Endothelial cell (in vitro differentiated cells): ENCODE data around the gene LRP1B. TPM values are rescaled to one million over a fixed set of nuclear protein-coding genes. Genes with fewer than 3 reads are reported as not detected.

ENCODE experiments used
- DNase-seq: peaks from one replicate; pipeline ENCODE4 v3.0.0; 2021; ENCODE audit warnings: low spot score
- H3K27ac Mint-ChIP-seq: one replicate; pipeline ENCODE4 v1.8.0; 2021; ENCODE audit warnings: mixed read lengths, inconsistent platforms; ENCODE audit not compliant: unreplicated experiment
- H3K27me3 Mint-ChIP-seq: one replicate; pipeline ENCODE4 v1.8.0; 2021; ENCODE audit warnings: mild to moderate bottlenecking, moderate library complexity, mixed read lengths, inconsistent platforms; ENCODE audit not compliant: unreplicated experiment
- H3K36me3 Mint-ChIP-seq: one replicate; pipeline ENCODE4 v1.8.0; 2021; ENCODE audit warnings: mild to moderate bottlenecking, low read depth, mixed read lengths, inconsistent platforms; ENCODE audit not compliant: unreplicated experiment
- H3K4me1 Mint-ChIP-seq: one replicate; pipeline ENCODE4 v1.8.0; 2021; ENCODE audit warnings: mild to moderate bottlenecking, mixed read lengths, inconsistent platforms; ENCODE audit not compliant: unreplicated experiment
- H3K4me3 Mint-ChIP-seq: one replicate; pipeline ENCODE4 v1.8.0; 2021; ENCODE audit warnings: mild to moderate bottlenecking, mixed read lengths, inconsistent platforms; ENCODE audit not compliant: unreplicated experiment
- H3K9me3 Mint-ChIP-seq: one replicate; pipeline ENCODE4 v1.8.0; 2021; ENCODE audit warnings: mixed read lengths, inconsistent platforms; ENCODE audit not compliant: unreplicated experiment
- CTCF ChIP-seq: fragments of 200-600 bp; sonication (generic); IDR thresholded peaks from one replicate; pipeline ENCODE4 v1.5.0; 2021; ENCODE audit warnings: antibody characterized with exemption; ENCODE audit not compliant: unreplicated experiment
- total RNA-seq: library from RNA; stranded (reverse); fragmentation: NEBNext Ultra II Directional; extraction: Animal tissue kit (Norgen Biotek cat#: 25700); gene quantifications from one replicate; pipeline ENCODE4 v1.2.1, GENCODE V29; 2021; ENCODE audit not compliant: unreplicated experiment

LRP1B gene
- total RNA-seq, 1 donor from 2014 or later: 1.4 TPM

- no peak for DNase-seq
- H3K27ac Mint-ChIP-seq: no peak overlapping the region
- no peaks in the 10 kb centered on the region for H3K9me3 Mint-ChIP-seq
These were observed 197.6 kb downstream of the LRP1B start for GRCh38 chr2:141933226-141933625.

GRCh38 chr2:141932261-141932660, 198.6 kb downstream of the LRP1B start:
- Mint-ChIP-seq H3K36me3 (no peaks in the 10 kb centered on the region), H3K27ac (no peak overlapping the region), H3K4me3 (no peak overlapping the region), H3K9me3 (no peaks in the 10 kb centered on the region), H3K4me1 (no peaks in the 10 kb centered on the region), H3K27me3 (no peaks in the 10 kb centered on the region)
- no peak for DNase-seq
- no peak for TF ChIP-seq CTCF

More at GRCh38 chr2:141933226-141933625, 197.6 kb downstream of the LRP1B start:
- Mint-ChIP-seq H3K4me1 (no peaks in the 10 kb centered on the region), H3K36me3 (no peaks in the 10 kb centered on the region), H3K4me3 (no peak overlapping the region), H3K27me3 (no peaks in the 10 kb centered on the region)
- no peak for TF ChIP-seq CTCF

GRCh38 chr2:141931797-141932196, 199.0 kb downstream of the LRP1B start:
- Mint-ChIP-seq H3K4me1 (no peaks in the 10 kb centered on the region), H3K36me3 (no peaks in the 10 kb centered on the region), H3K27ac (no peak overlapping the region), H3K9me3 (no peaks in the 10 kb centered on the region), H3K4me3 (no peak overlapping the region), H3K27me3 (no peaks in the 10 kb centered on the region)
- no peak for TF ChIP-seq CTCF
- no peak for DNase-seq

GRCh38 chr2:141930803-141931202, 200.0 kb downstream of the LRP1B start:
- Mint-ChIP-seq H3K4me1 (no peaks in the 10 kb centered on the region), H3K36me3 (no peaks in the 10 kb centered on the region), H3K4me3 (no peak overlapping the region), H3K27ac (no peak overlapping the region), H3K9me3 (no peaks in the 10 kb centered on the region), H3K27me3 (no peaks in the 10 kb centered on the region)
- DNase-seq: no peak
- TF ChIP-seq CTCF: no peak

GRCh38 chr2:141929331-141930252, 201.2 kb downstream of the LRP1B start:
- Mint-ChIP-seq H3K27ac (no peak overlapping the region), H3K4me3 (no peak overlapping the region), H3K4me1 (no peaks in the 10 kb centered on the region), H3K36me3 (no peaks in the 10 kb centered on the region), H3K9me3 (no peaks in the 10 kb centered on the region), H3K27me3 (no peaks in the 10 kb centered on the region)
- TF ChIP-seq CTCF: no peak
- no peak for DNase-seq
